DMS153 treated with DMSO at 0.1 percent for 48 hours (cell line): ENCODE results near the gene ZNF438.
A peak's percentile ranks its signal among the peaks of the same experiment; 100 is the strongest.
"Not testable (repeated sequence)": the region's sequence is repeated elsewhere in the genome, so short reads cannot be mapped to it uniquely, and the experiment has no call there.

Source experiments
- DNase-seq: peaks from one replicate; lab custom pipeline; 2025; ENCODE audit not compliant: unreplicated experiment; lab: John Stamatoyannopoulos, UW

ZNF438 gene

GRCh38 chr10:31042670-31043069, 11.0 kb upstream of the ZNF438 start:
- no peak for DNase-seq

GRCh38 chr10:31041011-31041410, 9.3 kb upstream of the ZNF438 start:
- no peak for DNase-seq

GRCh38 chr10:31039006-31039405, 7.3 kb upstream of the ZNF438 start:
- DNase-seq, result not testable (repeated sequence)

- no peak for DNase-seq
These were observed 6.1 kb upstream of the ZNF438 start for GRCh38 chr10:31037749-31038148.

- peak; percentile 47 for DNase-seq
These were observed 4.5 kb upstream of the ZNF438 start for GRCh38 chr10:31036209-31036608.

- DNase-seq, result no peak
These were observed 3.7 kb upstream of the ZNF438 start for GRCh38 chr10:31035266-31035798.

- DNase-seq, result no peak
These were observed 2.6 kb upstream of the ZNF438 start for GRCh38 chr10:31034098-31034909.

- DNase-seq, result no peak
These were observed 1.5 kb upstream of the ZNF438 start for GRCh38 chr10:31033147-31033546.

- DNase-seq, result peak; percentile 35
These were observed 830 bp upstream of the ZNF438 start for GRCh38 chr10:31032258-31033132.

GRCh38 chr10:31031205-31031557, 484 bp downstream of the ZNF438 start:
- DNase-seq, result no peak

GRCh38 chr10:31030800-31031199, 865 bp downstream of the ZNF438 start:
- DNase-seq, result no peak

- no peak for DNase-seq
These were observed 1.4 kb downstream of the ZNF438 start for GRCh38 chr10:31030260-31030659.

GRCh38 chr10:31028081-31028480, 3.6 kb downstream of the ZNF438 start:
- DNase-seq, result no peak

GRCh38 chr10:31026279-31026678, 5.4 kb downstream of the ZNF438 start:
- DNase-seq, result not testable (repeated sequence)

GRCh38 chr10:31025142-31025541, 6.5 kb downstream of the ZNF438 start:
- no peak for DNase-seq

- no peak for DNase-seq
These were observed 8.1 kb downstream of the ZNF438 start for GRCh38 chr10:31023558-31023957.

- no peak for DNase-seq
These were observed 11.5 kb downstream of the ZNF438 start for GRCh38 chr10:31020209-31020608.

- DNase-seq, result no peak
These were observed 12.7 kb downstream of the ZNF438 start for GRCh38 chr10:31018962-31019361.

- DNase-seq, result no peak
These were observed 13.3 kb downstream of the ZNF438 start for GRCh38 chr10:31018356-31018750.

- no peak for DNase-seq
These were observed 13.9 kb downstream of the ZNF438 start for GRCh38 chr10:31017534-31018355.
